Transverse colon (tissue), 4 donors: ENCODE data around the gene TMEFF1.

ENCODE experiments used
- CTCF ChIP-seq, 5 experiments: fragments of 200-600 bp in 3 of 5; fragments of 450-650 bp in 2 of 5; sonication (generic) in 3 of 5; IDR thresholded peaks; 1 replicate in 2 of 5; 2 replicates in 3 of 5; pipeline ENCODE4 v1.5.1; 2016 to 2017; ENCODE audit warnings: antibody characterized with exemption in 5 of 5, inconsistent platforms in 3 of 5, mild to moderate bottlenecking in 2 of 5, moderate library complexity in 1 of 5
- EP300 ChIP-seq: sonication (generic); formaldehyde crosslinking; IDR thresholded peaks from one replicate; pipeline ENCODE4 v1.6.1; 2017; ENCODE audit warnings: antibody characterized with exemption, low read depth
- POLR2A ChIP-seq: fragments of 450-650 bp; IDR thresholded peaks from one replicate; pipeline ENCODE4 v1.6.1; 2016; ENCODE audit warnings: antibody characterized with exemption, mild to moderate bottlenecking, moderate library complexity
- POLR2AphosphoS5 ChIP-seq, 3 donors: sonication (generic); formaldehyde crosslinking; IDR thresholded peaks; one replicate each; pipeline ENCODE4 v1.6.1; 2016; ENCODE audit warnings: antibody characterized with exemption in 3 of 3

GRCh38 chr9:100579665-100580064, 106.7 kb downstream of the TMEFF1 start:
- TF ChIP-seq CTCF (IDR thresholded peaks at IDR 0.05) (no peak), EP300 (no peak), POLR2A (no peak), POLR2AphosphoS5 (IDR thresholded peaks at IDR 0.05) (no peak)
